Activated T-cell treated with anti-CD3 and anti-CD28 coated beads, Interleukin-2, amount 50 U/mL, for 48 hours (primary cell): ENCODE results near the gene MRM3.
A peak's percentile ranks its signal among the peaks of the same experiment; 100 is the strongest.
"Not testable (repeated sequence)": the region's sequence is repeated elsewhere in the genome, so short reads cannot be mapped to it uniquely, and the experiment has no call there.

Experiments
- DNase-seq, 2 experiments: peaks; one replicate each; pipeline ENCODE4 v3.0.0-alpha.2; 2020

Gene MRM3

GRCh38 chr17:755319-755961 lies 26.7 kb upstream of the MRM3 start:
- not testable (repeated sequence) for DNase-seq

- DNase-seq: not testable (repeated sequence)
Measured at GRCh38 chr17:756010-756567, 26.1 kb upstream of the MRM3 start.

- DNase-seq: no peak
Measured at GRCh38 chr17:759964-760363, 22.2 kb upstream of the MRM3 start.

GRCh38 chr17:760371-760770 lies 21.8 kb upstream of the MRM3 start:
- no peak for DNase-seq

- DNase-seq: no peak
Measured at GRCh38 chr17:767076-767475, 15.1 kb upstream of the MRM3 start.

- no peak for DNase-seq
Measured at GRCh38 chr17:773016-773415, 9.1 kb upstream of the MRM3 start.

- DNase-seq: no peak
Measured at GRCh38 chr17:773467-774312, 8.5 kb upstream of the MRM3 start.

- DNase-seq: no peak
Measured at GRCh38 chr17:774313-774584, 7.9 kb upstream of the MRM3 start.

GRCh38 chr17:778096-778495 lies 4.1 kb upstream of the MRM3 start:
- DNase-seq: no peak

- no peak for DNase-seq
Measured at GRCh38 chr17:784143-784542, 2.0 kb downstream of the MRM3 start.

- DNase-seq: not testable (repeated sequence)
Measured at GRCh38 chr17:785901-786300, 3.7 kb downstream of the MRM3 start.

GRCh38 chr17:787641-788221 lies 5.6 kb downstream of the MRM3 start:
- DNase-seq: no peak

GRCh38 chr17:788551-788950 lies 6.4 kb downstream of the MRM3 start:
- DNase-seq: no peak

- no peak for DNase-seq
Measured at GRCh38 chr17:789160-789840, 7.1 kb downstream of the MRM3 start.

- not testable (repeated sequence) for DNase-seq
Measured at GRCh38 chr17:789931-790873, 8.0 kb downstream of the MRM3 start.

GRCh38 chr17:790874-791247 lies 8.7 kb downstream of the MRM3 start:
- not testable (repeated sequence) for DNase-seq

GRCh38 chr17:791829-792228 lies 9.7 kb downstream of the MRM3 start:
- no peak for DNase-seq

GRCh38 chr17:792277-792676 lies 10.1 kb downstream of the MRM3 start:
- DNase-seq: no peak

GRCh38 chr17:794876-795275 lies 12.7 kb downstream of the MRM3 start:
- DNase-seq: peak; percentile 57

- no peak for DNase-seq
Measured at GRCh38 chr17:795276-795675, 13.1 kb downstream of the MRM3 start.

- DNase-seq: no peak
Measured at GRCh38 chr17:795721-796120, 13.6 kb downstream of the MRM3 start.

- no peak for DNase-seq
Measured at GRCh38 chr17:796609-797008, 14.5 kb downstream of the MRM3 start.
